A549 (cell line): ENCODE data around the gene VIPR1. TPM values are rescaled to one million over a fixed set of nuclear protein-coding genes. Genes with fewer than 3 reads are reported as not detected.
A peak's percentile ranks its signal among the peaks of the same experiment; 100 is the strongest.

Source experiments
- ATAC-seq, 2 experiments: fragments of 200-7000 bp in 1 of 2; fragments of >200 bp in 1 of 2; cut with Nextera tagmentation in 1 of 2; cut with Tn5 transposase in 1 of 2; 3 replicates each; pipeline versions ENCODE4 v1.8.0 to v1.9.1; 2018 to 2020; ENCODE audit warnings: mild to moderate bottlenecking in 1 of 2, moderate library complexity in 1 of 2
- CTCF ChIA-PET: fragments of 300-600 bp; sonication (Branson Sonifier 250); formaldehyde crosslinking; extraction: SDS; loops from one replicate; lab custom pipeline; 2021; ENCODE audit warnings: antibody characterized with exemption, inconsistent platforms; lab: Yijun Ruan, JAX
- POLR2A ChIA-PET: fragments of 350-600 bp; formaldehyde crosslinking; extraction: SDS; loops from one replicate; lab custom pipeline; 2021; ENCODE audit warnings: antibody characterized with exemption, inconsistent platforms; lab: Yijun Ruan, JAX
- DNase-seq, 2 experiments: peaks; one replicate each; pipeline versions ENCODE4 v3.0.0 to v3.0.0-alpha.2; 2011 to 2016; ENCODE audit warnings: low read depth in 1 of 2, low spot score in 1 of 2
- FAIRE-seq: peaks from 2 replicates; lab custom pipeline; 2011; peaks lifted over from hg19 to GRCh38; lab: Jason Lieb, UNC
- H3K27ac ChIP-seq, 2 experiments: fragments of >200 bp; sonication (Bioruptor Twin); formaldehyde crosslinking; 3 replicates each; pipeline ENCODE4 v1.5.1; 2016 to 2017
- H3K4me1 ChIP-seq: fragments of >200 bp; sonication (Bioruptor Twin); formaldehyde crosslinking; 3 replicates; pipeline ENCODE4 v1.6.1; 2016
- H3K4me2 ChIP-seq: fragments of >200 bp; sonication (Bioruptor Twin); formaldehyde crosslinking; 3 replicates; pipeline ENCODE4 v1.6.1; 2016
- H3K4me3 ChIP-seq: fragments of >200 bp; sonication (Bioruptor Twin); formaldehyde crosslinking; 3 replicates; pipeline ENCODE4 v1.5.1; 2016
- H3K9me3 ChIP-seq: fragments of >200 bp; sonication (Bioruptor Twin); formaldehyde crosslinking; 3 replicates; pipeline ENCODE4 v1.6.1; 2016
- CBX2 ChIP-seq: fragments of 200-600 bp; sonication (generic); IDR thresholded peaks from 2 replicates; pipeline ENCODE4 v1.6.1; 2016; ENCODE audit warnings: low read depth, mild to moderate bottlenecking, borderline replicate concordance
- CBX8 ChIP-seq: fragments of 200-600 bp; sonication (generic); IDR thresholded peaks from 2 replicates; pipeline ENCODE4 v1.6.1; 2016
- EHMT2 ChIP-seq: fragments of 200-600 bp; sonication (generic); IDR thresholded peaks from 2 replicates; pipeline ENCODE4 v1.6.1; 2016; ENCODE audit warnings: antibody characterized with exemption, low read depth, mild to moderate bottlenecking, moderate library complexity
- ELK1 ChIP-seq: fragments of 150-350 bp; IDR thresholded peaks from 2 replicates; pipeline ENCODE4 v1.6.1; 2014; ENCODE audit warnings: low read depth, mild to moderate bottlenecking, low read length
- ESRRA ChIP-seq: fragments of 150-350 bp; IDR thresholded peaks from 2 replicates; pipeline ENCODE4 v1.6.1; 2014; ENCODE audit warnings: mild to moderate bottlenecking, low read length, borderline replicate concordance
- FOSL2 ChIP-seq, 2 experiments: fragments of 450-650 bp in 1 of 2; fragments of >200 bp in 1 of 2; sonication (Bioruptor Twin) in 1 of 2; formaldehyde crosslinking; IDR thresholded peaks; 2 replicates each; pipeline versions ENCODE4 v1.5.0 to v1.6.1; 2016 to 2020; ENCODE audit warnings: mild to moderate bottlenecking in 1 of 2, moderate library complexity in 1 of 2
- FOXS1 ChIP-seq: fragments of 250-450 bp; sonication (Bioruptor Pico); IDR thresholded peaks from 2 replicates; pipeline ENCODE4 v1.5.0; 2020; ENCODE audit warnings: mild to moderate bottlenecking, moderate library complexity
- HES2 ChIP-seq: fragments of >200 bp; sonication (Bioruptor Twin); formaldehyde crosslinking; IDR thresholded peaks from 2 replicates; pipeline ENCODE4 v1.6.1; 2016
- JUN ChIP-seq, 2 experiments: fragments of >200 bp; sonication (Bioruptor Twin); formaldehyde crosslinking; IDR thresholded peaks; 2 replicates in 1 of 2; 3 replicates in 1 of 2; pipeline ENCODE4 v1.6.1; 2016 to 2017
- KDM5A ChIP-seq: fragments of 200-600 bp; sonication (generic); IDR thresholded peaks from 2 replicates; pipeline ENCODE4 v1.6.1; 2016; ENCODE audit warnings: antibody characterized with exemption, mild to moderate bottlenecking
- MYC ChIP-seq: IDR thresholded peaks from 2 replicates; pipeline ENCODE4 v1.6.1; 2012; ENCODE audit warnings: mild to moderate bottlenecking, inconsistent platforms, low read length, improper control_type of control experiment, borderline replicate concordance
- NR3C1 ChIP-seq: fragments of >200 bp; sonication (Bioruptor Twin); formaldehyde crosslinking; IDR thresholded peaks from 3 replicates; pipeline ENCODE4 v1.6.1; 2017
- POLR2AphosphoS2 ChIP-seq: conservative IDR thresholded peaks from 2 replicates; pipeline ENCODE4 v1.6.1; 2012; ENCODE audit warnings: low read length, improper control_type of control experiment, inconsistent platforms
- RAD21 ChIP-seq, 2 experiments: fragments of >200 bp in 1 of 2; sonication (Bioruptor Twin) in 1 of 2; formaldehyde crosslinking in 1 of 2; IDR thresholded peaks in 1 of 2; conservative IDR thresholded peaks in 1 of 2; 2 replicates in 1 of 2; 3 replicates in 1 of 2; pipeline ENCODE4 v1.6.1; 2012 to 2018; ENCODE audit warnings: inconsistent platforms in 1 of 2
- REST ChIP-seq: fragments of 200-600 bp; sonication (generic); IDR thresholded peaks from 2 replicates; pipeline ENCODE4 v1.6.1; 2016; ENCODE audit warnings: antibody characterized with exemption, mild to moderate bottlenecking, moderate library complexity
- RFX5 ChIP-seq: fragments of 450-650 bp; IDR thresholded peaks from 2 replicates; pipeline ENCODE4 v1.7.1; 2014; ENCODE audit warnings: antibody characterized with exemption, mild to moderate bottlenecking, moderate library complexity
- RNF2 ChIP-seq: fragments of 200-600 bp; sonication (generic); IDR thresholded peaks from 2 replicates; pipeline ENCODE4 v1.6.1; 2016; ENCODE audit warnings: low read depth, mild to moderate bottlenecking, antibody characterized with exemption, moderate library complexity, borderline replicate concordance
- SREBF2 ChIP-seq: fragments of 450-650 bp; IDR thresholded peaks from 2 replicates; pipeline ENCODE4 v1.6.1; 2014; ENCODE audit warnings: mild to moderate bottlenecking, moderate library complexity
- TP53 ChIP-seq: fragments of 250-450 bp; sonication (Bioruptor Pico); IDR thresholded peaks from 2 replicates; pipeline ENCODE4 v1.5.0; 2021; ENCODE audit warnings: mild to moderate bottlenecking, moderate library complexity
- WGBS: methylation state at CpG from one replicate; pipeline ENCODE4 v1.1.6; 2017; ENCODE audit errors: missing lambda C conversion rate; 5-methylcytosine and 5-hydroxymethylcytosine counted together
- polyA plus RNA-seq, 4 experiments: library from polyadenylated mRNA; depleted of rRNA in 3 of 4; stranded (reverse); fragments of >200 nt; fragmentation: RNase III in 1 of 4; extraction: RNeasy Plus Mini Kit Qiagen cat#74134 plus additional on column Dnase treatment in 1 of 4; gene quantifications; 2 replicates in 3 of 4; 3 replicates in 1 of 4; pipeline ENCODE4 v1.2.3, GENCODE V29; 2011 to 2017

The VIPR1 gene
- polyA plus RNA-seq, 2 of the 4 experiments (the other 2 are of a cell fraction), result 0.26 to 0.80 TPM

- ChIA-PET POLR2A (no interaction called here), CTCF (interaction anchor here (1.4 kb wide), 1 partner anchor 9 kb away, joined by 5 read pairs; no protein-coding TSS in a partner anchor)
- FAIRE-seq, result no peak
- H3K4me3 ChIP-seq, result no peak overlapping the region
- ATAC-seq, result no peak
- H3K27ac ChIP-seq, result no peak overlapping the region
- no peaks in the 10 kb centered on the region for H3K9me3 ChIP-seq
- H3K4me1 ChIP-seq, result peaks cover 13% of the 10 kb centered on the region
- no peak for DNase-seq
- TF ChIP-seq POLR2AphosphoS2 (no peak), EHMT2 (no peak), TP53 (CRISPR knock-in tag) (no peak), CBX2 (no peak), RAD21 (conservative IDR thresholded peaks at IDR 0.05 in 1 of 2, IDR thresholded peaks at IDR 0.05 in 1 of 2) (no peak), SREBF2 (no peak), NR3C1 (no peak), RNF2 (no peak), MYC (no peak), HES2 (no peak), JUN (IDR thresholded peaks at IDR 0.05) (no peak), ELK1 (no peak)
- TF ChIP-seq, all 56 proteins: peak for 0
- no peak overlapping the region for H3K4me2 ChIP-seq
- 66% methylated on average over 4 of the region's 4 CpGs for WGBS
Measured at GRCh38 chr3:42500909-42501308, 1.5 kb upstream of the VIPR1 start.

GRCh38 chr3:42501321-42501680 lies 1.1 kb upstream of the VIPR1 start:
- no peak overlapping the region for H3K4me3 ChIP-seq
- POLR2A ChIA-PET, result no interaction called here

More at GRCh38 chr3:42501321-42501680, 1.1 kb upstream of the VIPR1 start:
- H3K4me2 ChIP-seq, result peak overlapping the region; percentile 82; the same call in 1 of the 3 replicates
- no peak for ATAC-seq
- DNase-seq, result no peak
- no peaks in the 10 kb centered on the region for H3K9me3 ChIP-seq
- no peak for FAIRE-seq
- TF ChIP-seq JUN (IDR thresholded peaks at IDR 0.05), result no peak
- no peak for TF ChIP-seq CBX8
- TF ChIP-seq FOXS1, result no peak
- no peak for TF ChIP-seq HES2
- TF ChIP-seq RFX5, result no peak
- no peak for TF ChIP-seq ESRRA
- no peak for TF ChIP-seq REST
- TF ChIP-seq CBX2, result no peak
- TF ChIP-seq KDM5A, result no peak
- TF ChIP-seq RAD21 (conservative IDR thresholded peaks at IDR 0.05 in 1 of 2, IDR thresholded peaks at IDR 0.05 in 1 of 2), result no peak
- no peak for TF ChIP-seq FOSL2 (IDR thresholded peaks at IDR 0.05)
- TF ChIP-seq FOSL2 (CRISPR knock-in tag; IDR thresholded peaks at IDR 0.05), result no peak
- TF ChIP-seq, all 56 proteins: peak for 0
- Histone ChIP-seq H3K27ac (no peak overlapping the region), H3K4me1 (peaks cover 13% of the 10 kb centered on the region)
- 84% methylated on average over 25 of the region's 27 CpGs for WGBS
- CTCF ChIA-PET, result interaction anchor here (0.6 to 1.4 kb wide), 2 partner anchors 10 to 1652 kb away, joined by 3 to 5 read pairs; no protein-coding TSS in a partner anchor
